Uterus (tissue), 2 donors: Measurements from ENCODE around the gene CTSK.

ENCODE experiments used
- POLR2A ChIP-seq, 2 donors: fragments of 450-650 bp; IDR thresholded peaks; one replicate each; pipeline ENCODE4 v1.6.1; 2016; ENCODE audit warnings: antibody characterized with exemption in 2 of 2, mild to moderate bottlenecking in 1 of 2, moderate library complexity in 1 of 2
- TF ChIP-seq, protein P1 (sequence below), 4 experiments: fragments of 200-600 bp in 2 of 4; fragments of 450-650 bp in 2 of 4; sonication (generic) in 2 of 4; IDR thresholded peaks; one replicate each; pipeline ENCODE4 v1.5.1; 2016 to 2019; ENCODE audit warnings: antibody characterized with exemption in 4 of 4, mild to moderate bottlenecking in 2 of 4, moderate library complexity in 1 of 4

DNA sequence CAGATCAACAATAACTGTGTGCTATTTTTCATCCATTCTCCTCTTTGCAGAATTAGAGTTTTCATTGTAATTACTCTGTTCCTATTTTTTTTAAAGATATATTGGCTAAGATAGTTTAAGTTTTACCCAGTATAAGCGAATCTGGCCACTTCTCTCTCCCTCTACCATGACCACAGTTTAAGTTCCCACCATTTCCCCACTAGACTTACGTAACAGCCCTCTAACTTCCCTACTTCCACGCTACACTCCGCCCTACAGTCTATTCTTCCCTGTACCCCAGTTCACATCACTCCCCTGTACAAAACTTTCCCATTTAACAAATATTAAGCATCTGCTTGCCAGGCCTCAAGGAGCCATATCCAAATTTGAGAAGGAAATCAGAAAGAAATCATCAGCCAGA, 16.5 kb downstream of the CTSK start:
- TF ChIP-seq, protein P1, sequence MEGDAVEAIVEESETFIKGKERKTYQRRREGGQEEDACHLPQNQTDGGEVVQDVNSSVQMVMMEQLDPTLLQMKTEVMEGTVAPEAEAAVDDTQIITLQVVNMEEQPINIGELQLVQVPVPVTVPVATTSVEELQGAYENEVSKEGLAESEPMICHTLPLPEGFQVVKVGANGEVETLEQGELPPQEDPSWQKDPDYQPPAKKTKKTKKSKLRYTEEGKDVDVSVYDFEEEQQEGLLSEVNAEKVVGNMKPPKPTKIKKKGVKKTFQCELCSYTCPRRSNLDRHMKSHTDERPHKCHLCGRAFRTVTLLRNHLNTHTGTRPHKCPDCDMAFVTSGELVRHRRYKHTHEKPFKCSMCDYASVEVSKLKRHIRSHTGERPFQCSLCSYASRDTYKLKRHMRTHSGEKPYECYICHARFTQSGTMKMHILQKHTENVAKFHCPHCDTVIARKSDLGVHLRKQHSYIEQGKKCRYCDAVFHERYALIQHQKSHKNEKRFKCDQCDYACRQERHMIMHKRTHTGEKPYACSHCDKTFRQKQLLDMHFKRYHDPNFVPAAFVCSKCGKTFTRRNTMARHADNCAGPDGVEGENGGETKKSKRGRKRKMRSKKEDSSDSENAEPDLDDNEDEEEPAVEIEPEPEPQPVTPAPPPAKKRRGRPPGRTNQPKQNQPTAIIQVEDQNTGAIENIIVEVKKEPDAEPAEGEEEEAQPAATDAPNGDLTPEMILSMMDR (IDR thresholded peaks at IDR 0.05) = no peak
- no peak for TF ChIP-seq POLR2A (IDR thresholded peaks at IDR 0.05)
